HFF-Myc (cell line): ENCODE measurements around the gene RAB15.
A peak's percentile ranks its signal among the peaks of the same experiment; 100 is the strongest.

ENCODE experiments used
- DNase-seq: peaks from one replicate; pipeline ENCODE4 v3.0.0-alpha.2; 2011; ENCODE audit warnings: low read depth; ENCODE audit errors: extremely low read depth
- H3K4me3 ChIP-seq: replicated peaks from 2 replicates; pipeline ENCODE4 v1.5.1; 2011; ENCODE audit warnings: low read depth, mild to moderate bottlenecking, control low read depth, low read length
- TF ChIP-seq, protein P1 (sequence below): IDR thresholded peaks from 2 replicates; pipeline ENCODE4 v1.5.1; 2012; ENCODE audit warnings: mild to moderate bottlenecking, low read depth, low read length, control low read depth; ENCODE audit errors: missing control alignments

Gene RAB15

DNA sequence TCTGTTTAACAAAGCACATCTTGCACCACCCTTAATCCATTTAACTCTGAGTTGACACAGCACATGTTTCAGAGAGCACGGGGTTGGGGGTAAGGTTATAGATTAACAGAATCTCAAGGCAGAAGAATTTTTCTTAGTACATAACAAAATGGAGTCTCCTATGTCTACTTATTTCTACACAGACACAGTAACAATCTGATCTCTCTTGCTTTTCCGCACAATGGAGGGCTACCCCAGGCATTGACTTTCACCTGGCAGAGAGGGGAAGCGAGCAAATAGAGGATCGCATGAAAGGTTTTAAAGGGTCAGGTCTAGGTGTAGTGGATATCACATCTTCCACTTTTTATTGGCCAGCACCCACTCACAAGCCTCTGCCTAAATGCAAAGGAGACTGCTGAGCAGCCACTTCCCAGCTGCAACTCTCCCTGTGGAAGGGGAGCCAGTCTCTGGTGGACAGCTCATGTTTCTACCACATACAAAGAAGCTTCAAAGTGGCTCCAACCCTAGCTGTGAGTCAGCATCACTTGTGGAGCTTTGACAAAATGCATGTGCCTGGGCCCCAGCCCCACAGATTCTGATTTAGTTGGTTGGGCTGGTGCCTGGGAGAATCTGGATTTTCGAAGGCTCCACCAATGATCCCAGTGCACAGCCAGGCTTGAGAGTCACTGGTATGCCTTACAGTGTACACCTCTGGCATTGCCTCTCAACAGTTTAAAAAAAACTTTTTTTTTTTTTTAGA is 7.4 kb upstream of the RAB15 start:
- TF ChIP-seq, protein P1, sequence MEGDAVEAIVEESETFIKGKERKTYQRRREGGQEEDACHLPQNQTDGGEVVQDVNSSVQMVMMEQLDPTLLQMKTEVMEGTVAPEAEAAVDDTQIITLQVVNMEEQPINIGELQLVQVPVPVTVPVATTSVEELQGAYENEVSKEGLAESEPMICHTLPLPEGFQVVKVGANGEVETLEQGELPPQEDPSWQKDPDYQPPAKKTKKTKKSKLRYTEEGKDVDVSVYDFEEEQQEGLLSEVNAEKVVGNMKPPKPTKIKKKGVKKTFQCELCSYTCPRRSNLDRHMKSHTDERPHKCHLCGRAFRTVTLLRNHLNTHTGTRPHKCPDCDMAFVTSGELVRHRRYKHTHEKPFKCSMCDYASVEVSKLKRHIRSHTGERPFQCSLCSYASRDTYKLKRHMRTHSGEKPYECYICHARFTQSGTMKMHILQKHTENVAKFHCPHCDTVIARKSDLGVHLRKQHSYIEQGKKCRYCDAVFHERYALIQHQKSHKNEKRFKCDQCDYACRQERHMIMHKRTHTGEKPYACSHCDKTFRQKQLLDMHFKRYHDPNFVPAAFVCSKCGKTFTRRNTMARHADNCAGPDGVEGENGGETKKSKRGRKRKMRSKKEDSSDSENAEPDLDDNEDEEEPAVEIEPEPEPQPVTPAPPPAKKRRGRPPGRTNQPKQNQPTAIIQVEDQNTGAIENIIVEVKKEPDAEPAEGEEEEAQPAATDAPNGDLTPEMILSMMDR, result no peak
- no peak for DNase-seq
- H3K4me3 ChIP-seq, result no peak overlapping the region

DNA sequence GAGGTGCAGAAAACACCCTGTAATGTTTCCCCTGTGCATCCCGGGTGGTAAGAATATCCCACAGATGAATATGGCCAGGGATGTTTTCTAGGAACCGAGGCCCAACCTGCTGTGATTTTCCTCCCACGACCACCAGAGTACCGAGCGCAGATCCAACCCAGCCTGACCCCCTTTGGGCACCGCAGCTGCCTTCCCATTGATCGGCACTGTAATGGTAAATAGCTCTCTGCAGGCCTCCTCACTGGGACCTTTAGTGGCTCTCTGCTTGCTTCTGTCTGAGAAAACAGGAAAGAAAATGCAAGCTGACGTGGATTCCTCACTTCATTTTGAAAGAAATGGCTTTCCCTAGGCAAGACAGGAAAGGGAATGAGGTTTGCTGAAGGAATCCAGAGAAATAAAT is 2.4 kb upstream of the RAB15 start:
- TF ChIP-seq, protein P1, result no peak
- no peak overlapping the region for H3K4me3 ChIP-seq
- no peak for DNase-seq

DNA sequence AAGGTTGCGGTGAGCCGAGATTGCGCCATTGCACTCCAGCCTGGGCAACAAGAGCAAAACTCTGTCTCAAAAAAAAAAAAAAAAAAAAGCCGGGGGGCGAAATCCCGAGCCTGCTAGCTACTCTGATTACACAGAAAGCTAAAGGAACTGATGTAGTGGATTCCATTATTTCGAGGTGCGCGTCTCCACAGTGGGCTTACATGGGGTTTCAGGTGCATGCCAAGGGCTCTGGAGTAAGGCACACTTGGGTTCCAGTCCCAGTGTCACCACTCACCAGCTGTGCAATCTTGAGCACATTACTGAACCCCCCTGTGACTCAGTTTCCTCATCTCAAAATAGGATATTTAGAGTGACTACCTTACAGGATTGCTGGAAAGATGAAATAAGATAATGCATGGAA is 1.7 kb upstream of the RAB15 start:
- no peak overlapping the region for H3K4me3 ChIP-seq
- no peak for DNase-seq
- TF ChIP-seq, protein P1, result no peak

DNA sequence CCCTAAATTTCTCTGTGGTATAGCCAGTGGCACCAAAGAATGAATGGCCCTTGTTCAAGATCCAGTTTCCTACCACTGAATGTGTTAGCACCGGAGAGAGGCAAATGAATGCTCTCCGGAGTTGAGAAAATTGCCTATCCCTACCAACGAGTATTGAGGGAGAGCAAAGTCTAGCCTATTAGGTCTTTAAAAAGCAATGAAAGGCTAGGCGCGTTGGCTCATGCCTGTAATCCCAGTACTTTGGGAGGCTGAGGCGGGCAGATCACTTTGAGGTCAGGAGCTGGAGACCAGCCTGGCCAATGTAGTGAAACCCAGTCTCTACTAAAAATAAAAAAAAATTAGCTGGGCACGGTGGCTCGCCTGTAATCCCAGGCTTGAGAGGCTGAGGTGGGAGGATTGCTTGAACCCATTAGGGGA is 898 bp upstream of the RAB15 start:
- no peak overlapping the region; the same call in 1 of the 2 replicates for H3K4me3 ChIP-seq
- TF ChIP-seq, protein P1, result no peak
- no peak for DNase-seq

DNA sequence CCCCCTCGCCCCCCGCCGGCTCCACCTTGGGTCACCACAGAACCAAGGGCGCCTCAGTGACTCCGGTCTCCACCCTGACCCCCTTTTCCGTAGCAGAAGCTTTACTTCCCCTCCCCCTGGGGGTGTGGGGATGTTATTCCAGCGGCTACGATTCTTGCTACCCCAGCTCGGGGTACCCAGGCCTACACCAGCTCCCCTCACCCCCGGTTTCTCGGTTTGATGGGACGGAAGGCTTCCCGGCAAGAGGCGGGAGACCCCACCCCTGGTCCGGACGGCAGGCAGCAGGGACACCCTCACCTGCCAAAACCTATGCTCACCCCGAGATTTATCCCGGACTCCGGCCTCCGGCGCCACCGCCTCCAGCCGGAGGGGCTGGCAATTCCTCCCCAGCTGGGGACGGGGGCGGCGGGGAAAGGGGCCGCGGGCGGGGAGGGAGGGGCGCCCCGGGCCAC is 619 bp downstream of the RAB15 start:
- no peak for DNase-seq
- H3K4me3 ChIP-seq, result peak overlapping the region; percentile 44
- TF ChIP-seq, protein P1, result no peak

DNA sequence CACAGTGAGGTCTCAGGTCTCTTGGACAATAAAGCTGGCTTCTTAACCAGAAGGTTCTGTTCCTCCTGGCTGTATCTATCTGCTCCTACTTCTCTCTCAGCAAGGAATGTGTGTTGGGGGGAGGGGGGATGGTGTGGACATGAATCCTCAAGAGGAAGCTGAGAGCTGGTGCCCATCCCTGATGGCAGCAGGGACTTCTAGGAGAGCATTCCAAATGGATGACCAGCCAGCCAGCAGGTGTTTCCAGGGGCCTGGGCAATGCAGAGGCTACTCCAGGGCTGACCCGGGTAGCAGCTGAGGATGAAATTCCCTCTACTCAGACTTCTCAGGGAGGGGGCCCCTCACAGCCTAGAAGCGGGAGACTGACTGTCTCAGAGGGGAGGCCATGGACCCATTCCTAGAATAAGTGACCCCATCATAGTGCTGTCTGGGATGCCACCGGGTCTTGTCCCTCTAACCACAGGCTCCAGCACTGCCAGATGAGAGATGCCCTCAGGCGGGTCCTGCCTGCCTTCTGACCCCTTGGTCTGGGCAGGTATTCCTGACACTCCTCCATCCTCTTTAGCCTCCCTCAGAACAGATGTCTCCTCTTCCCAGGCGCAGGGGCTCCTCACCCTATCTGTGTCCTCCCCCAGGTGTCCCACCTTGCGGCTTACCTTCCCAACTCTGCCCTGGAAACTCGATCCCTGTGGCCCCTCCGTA is 1.2 kb downstream of the RAB15 start:
- H3K4me3 ChIP-seq, result peak overlapping the region; percentile 44; the same call in 1 of the 2 replicates
- DNase-seq, result no peak
- TF ChIP-seq, protein P1, result no peak
